Stimulated activated memory B cell treated with anti-CD40 and anti-IgM and Interleukin-4, amounts not matched to agents 10 μg/mL and 1 μg/mL and 100 μg/mL, for 72 hours (primary cell): ENCODE results near the gene PIP5K1A.

ENCODE experiments used
- ATAC-seq: fragments of 150-1000 bp; cut with Tn5 transposase; 2 replicates; pipeline ENCODE4 v1.10.0; 2021
- H3K27ac Mint-ChIP-seq: one replicate; pipeline ENCODE4 v1.8.0; 2022; ENCODE audit warnings: mild to moderate bottlenecking, mixed read lengths
- H3K27me3 Mint-ChIP-seq: one replicate; pipeline ENCODE4 v1.8.0; 2022; ENCODE audit warnings: mixed read lengths
- H3K36me3 Mint-ChIP-seq: one replicate; pipeline ENCODE4 v1.8.0; 2022; ENCODE audit warnings: mixed read lengths
- H3K4me1 Mint-ChIP-seq: one replicate; pipeline ENCODE4 v1.8.0; 2022; ENCODE audit warnings: mixed read lengths
- H3K4me3 Mint-ChIP-seq: one replicate; pipeline ENCODE4 v1.8.0; 2022; ENCODE audit warnings: mild to moderate bottlenecking, moderate library complexity, mixed read lengths
- H3K9me3 Mint-ChIP-seq: one replicate; pipeline ENCODE4 v1.8.0; 2022; ENCODE audit warnings: mixed read lengths

Gene PIP5K1A

GRCh38 chr1:151287767-151288500, 89.6 kb downstream of the PIP5K1A start:
- Mint-ChIP-seq H3K27ac (no peak overlapping the region), H3K36me3 (peaks cover 48% of the 10 kb centered on the region), H3K4me1 (peaks cover 59% of the 10 kb centered on the region), H3K4me3 (no peak overlapping the region), H3K9me3 (no peaks in the 10 kb centered on the region), H3K27me3 (no peaks in the 10 kb centered on the region)
- ATAC-seq: no peak

GRCh38 chr1:151288502-151288901, 90.2 kb downstream of the PIP5K1A start:
- no peaks in the 10 kb centered on the region for H3K9me3 Mint-ChIP-seq

GRCh38 chr1:151289080-151289935, 91.0 kb downstream of the PIP5K1A start:
- ATAC-seq: no peak
- Mint-ChIP-seq H3K4me3 (no peak overlapping the region), H3K4me1 (peaks cover 59% of the 10 kb centered on the region), H3K27ac (peak overlapping the region; percentile 30), H3K27me3 (no peaks in the 10 kb centered on the region), H3K9me3 (no peaks in the 10 kb centered on the region), H3K36me3 (peaks cover 62% of the 10 kb centered on the region)

More at GRCh38 chr1:151288502-151288901, 90.2 kb downstream of the PIP5K1A start:
- peaks cover 59% of the 10 kb centered on the region for H3K4me1 Mint-ChIP-seq
- H3K27ac Mint-ChIP-seq: no peak overlapping the region
- no peak for ATAC-seq
- peaks cover 54% of the 10 kb centered on the region for H3K36me3 Mint-ChIP-seq
- H3K27me3 Mint-ChIP-seq: no peaks in the 10 kb centered on the region
- no peak overlapping the region for H3K4me3 Mint-ChIP-seq

DNA sequence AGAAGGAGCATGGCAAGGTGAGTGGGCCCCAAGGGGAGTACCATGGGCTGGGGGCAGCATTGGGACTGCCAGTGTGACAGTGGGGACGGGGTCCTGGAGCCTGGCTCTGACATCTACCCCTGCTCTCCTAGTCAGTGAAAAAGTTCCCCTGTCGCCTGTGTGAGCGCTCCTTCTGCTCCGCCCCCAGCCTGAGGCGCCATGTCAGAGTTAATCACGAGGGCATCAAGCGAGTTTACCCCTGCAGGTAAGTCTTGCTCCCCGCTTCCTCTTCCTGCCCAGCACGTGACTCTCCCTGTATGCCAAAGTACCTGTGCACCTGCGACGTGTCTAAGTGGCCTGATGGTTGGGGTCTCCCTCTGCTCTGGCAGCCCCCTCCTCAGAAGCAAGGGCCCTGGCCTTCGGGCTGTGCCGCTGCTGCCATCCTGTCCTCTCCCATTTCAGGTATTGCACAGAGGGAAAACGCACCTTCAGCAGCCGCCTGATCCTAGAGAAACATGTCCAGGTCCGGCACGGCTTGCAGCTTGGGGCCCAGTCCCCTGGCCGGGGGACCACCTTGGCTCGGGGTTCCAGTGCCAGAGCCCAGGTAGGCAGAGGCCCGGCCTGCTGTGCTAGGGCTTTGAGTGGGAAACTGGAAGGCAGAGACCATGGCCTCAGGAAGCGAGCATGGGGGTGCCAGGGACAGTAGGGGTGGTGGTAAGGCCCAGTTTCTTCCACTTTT, 91.8 kb downstream of the PIP5K1A start:
- no peak overlapping the region for H3K4me3 Mint-ChIP-seq
- peaks cover 54% of the 10 kb centered on the region for H3K4me1 Mint-ChIP-seq
- no peaks in the 10 kb centered on the region for H3K9me3 Mint-ChIP-seq
- no peaks in the 10 kb centered on the region for H3K27me3 Mint-ChIP-seq
- ATAC-seq: no peak
- H3K36me3 Mint-ChIP-seq: peaks cover 64% of the 10 kb centered on the region
- H3K27ac Mint-ChIP-seq: peak overlapping the region; percentile 30

GRCh38 chr1:151290709-151291303, 92.5 kb downstream of the PIP5K1A start:
- Mint-ChIP-seq H3K27me3 (no peaks in the 10 kb centered on the region), H3K27ac (peak overlapping the region; percentile 30), H3K36me3 (peaks cover 59% of the 10 kb centered on the region), H3K4me1 (peaks cover 50% of the 10 kb centered on the region), H3K9me3 (no peaks in the 10 kb centered on the region), H3K4me3 (no peak overlapping the region)
- ATAC-seq: no peak

GRCh38 chr1:151292207-151293030, 94.1 kb downstream of the PIP5K1A start:
- H3K36me3 Mint-ChIP-seq: peaks cover 48% of the 10 kb centered on the region
- no peak overlapping the region for H3K4me3 Mint-ChIP-seq
- H3K27me3 Mint-ChIP-seq: no peaks in the 10 kb centered on the region
- no peaks in the 10 kb centered on the region for H3K9me3 Mint-ChIP-seq
- H3K4me1 Mint-ChIP-seq: peaks cover 45% of the 10 kb centered on the region
- ATAC-seq: peak; percentile 13
- H3K27ac Mint-ChIP-seq: peak overlapping the region; percentile 49

DNA sequence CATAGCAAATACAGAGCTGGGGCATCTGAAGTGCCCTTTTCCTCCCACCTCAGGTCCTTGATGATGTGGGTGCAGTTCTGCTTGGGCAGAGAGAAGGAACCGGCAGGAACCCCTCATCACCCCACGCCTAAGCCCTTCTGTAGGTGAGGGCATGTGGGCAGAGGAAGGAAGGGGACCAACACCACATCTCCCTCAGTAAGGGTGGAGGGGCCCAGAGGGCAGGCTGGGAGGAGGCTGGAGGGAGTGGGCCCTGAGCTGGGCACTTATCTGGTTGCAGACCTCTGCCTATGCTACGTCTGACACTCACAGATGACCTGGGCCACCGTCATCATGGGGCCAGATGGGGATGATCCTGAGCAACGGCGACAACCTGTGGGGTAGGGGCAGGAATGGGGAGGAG, 94.7 kb downstream of the PIP5K1A start:
- H3K4me3 Mint-ChIP-seq: no peak overlapping the region
- peaks cover 44% of the 10 kb centered on the region for H3K4me1 Mint-ChIP-seq
- peak overlapping the region; percentile 49 for H3K27ac Mint-ChIP-seq
- ATAC-seq: peak; percentile 40
- no peaks in the 10 kb centered on the region for H3K9me3 Mint-ChIP-seq
- no peaks in the 10 kb centered on the region for H3K27me3 Mint-ChIP-seq
- peaks cover 54% of the 10 kb centered on the region for H3K36me3 Mint-ChIP-seq

DNA sequence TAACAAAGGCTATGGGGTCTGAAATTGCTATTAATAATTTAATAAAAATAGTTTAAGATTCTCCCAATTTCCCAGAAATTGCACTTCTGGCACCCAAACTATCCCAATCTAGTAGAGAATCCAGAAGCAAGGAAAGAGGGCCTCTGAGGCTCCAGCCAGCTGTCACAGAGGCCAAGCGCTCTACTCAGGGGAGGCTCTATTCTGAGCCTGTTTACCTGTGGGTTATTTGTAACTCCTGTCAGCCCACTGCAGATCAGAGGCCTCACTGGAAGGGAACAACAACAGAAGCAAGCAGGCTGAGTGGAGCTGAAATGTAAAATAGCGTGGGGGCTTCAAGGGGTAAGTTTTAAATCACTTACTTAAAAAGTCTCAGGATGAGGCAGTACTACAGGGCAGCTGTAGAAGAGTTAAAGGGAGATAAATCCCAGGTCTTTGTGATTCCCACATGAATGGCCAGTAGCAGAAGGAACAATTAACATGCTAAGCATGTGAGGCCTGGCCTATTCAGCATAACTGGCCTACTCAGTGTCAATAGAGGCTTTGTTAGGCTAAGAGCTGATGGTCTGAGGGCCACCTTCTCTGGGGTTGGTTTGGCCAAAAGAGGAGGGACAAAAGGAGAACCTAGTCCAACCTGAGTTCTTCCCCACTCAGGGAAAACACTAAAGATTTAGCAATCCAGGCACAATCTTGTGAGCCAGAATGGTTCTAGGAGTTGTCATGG, 96.5 kb downstream of the PIP5K1A start:
- ATAC-seq: no peak
- Mint-ChIP-seq H3K36me3 (peaks cover 54% of the 10 kb centered on the region), H3K4me3 (no peak overlapping the region), H3K27me3 (no peaks in the 10 kb centered on the region), H3K4me1 (peaks cover 26% of the 10 kb centered on the region), H3K9me3 (no peaks in the 10 kb centered on the region), H3K27ac (peak overlapping the region; percentile 49)
